Measurements from ENCODE around the gene MT1A.

DNA sequence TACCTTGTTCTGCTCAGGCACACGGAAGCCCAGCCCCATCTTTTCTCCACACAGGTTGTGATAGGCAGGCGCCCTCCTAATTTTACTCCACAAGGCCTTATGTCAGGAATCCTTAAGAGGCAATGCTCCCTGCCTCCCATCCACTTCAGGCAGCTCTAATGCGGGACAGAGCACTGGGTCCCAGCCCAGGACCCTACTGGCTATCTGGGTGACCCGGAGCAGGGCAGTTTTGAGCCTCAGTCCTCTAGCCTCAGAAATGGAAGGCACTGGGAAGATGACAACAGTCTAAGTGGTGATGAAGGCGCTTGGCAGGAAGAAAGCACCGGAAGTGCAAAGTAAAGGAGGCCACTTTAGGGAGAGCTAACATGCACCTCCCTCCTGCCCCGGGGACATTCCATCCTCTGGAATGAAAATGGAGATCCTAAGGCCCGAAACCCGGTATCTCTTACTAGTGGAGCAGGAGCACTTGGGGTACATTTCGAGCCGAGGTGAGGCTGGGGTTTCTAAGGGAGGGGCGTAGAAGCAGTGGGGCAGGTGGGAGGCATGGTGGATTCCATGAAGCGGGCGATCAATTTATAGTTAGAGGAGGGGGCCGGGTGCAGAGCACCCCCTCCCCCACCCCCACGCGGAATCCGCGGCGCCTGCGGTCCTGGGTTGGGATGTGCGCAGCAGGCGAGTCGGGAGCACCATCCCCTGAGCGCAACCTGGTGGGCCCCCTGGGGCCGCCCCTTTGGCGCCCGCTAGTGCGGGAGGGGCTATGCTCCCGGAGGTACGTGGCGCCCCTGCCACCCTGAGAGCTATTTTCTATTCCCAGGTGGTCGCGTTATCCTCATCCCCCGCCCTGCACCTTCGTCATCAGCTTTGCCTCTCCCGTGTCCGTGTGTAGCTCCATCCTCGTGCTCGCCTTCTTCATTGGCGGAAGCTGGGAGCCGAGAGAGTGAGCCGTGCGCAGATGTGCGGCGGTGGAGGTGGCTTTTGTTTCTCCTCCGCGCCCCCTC lies 24.2 kb downstream of the MT1A start:
- TF ChIP-seq POLR2AphosphoS5 (IDR thresholded peaks at IDR 0.05; ENCODE audit: borderline replicate concordance, low read depth, low read length) (no peak), FOXP2 (optimal IDR thresholded peaks at IDR 0.05; ENCODE audit: control extremely low read depth, extremely low read length, insufficient read depth) (no peak)
